Epithelial cell of esophagus (primary cell): ENCODE data around the gene YIPF5.

ENCODE experiments used
- DNase-seq: peaks from one replicate; pipeline ENCODE4 v3.0.0; 2010; ENCODE audit warnings: low read depth
- H3K4me3 ChIP-seq: 2 replicates; pipeline ENCODE4 v1.5.1; 2011; ENCODE audit warnings: mild to moderate bottlenecking, low read length, control low read depth
- TF ChIP-seq, protein P1 (sequence below): IDR thresholded peaks from 2 replicates; pipeline ENCODE4 v1.5.1; 2011; ENCODE audit warnings: low read depth, mild to moderate bottlenecking, low read length, control low read depth, inconsistent platforms; ENCODE audit not compliant: insufficient read depth; ENCODE audit errors: missing control alignments

The YIPF5 gene

DNA sequence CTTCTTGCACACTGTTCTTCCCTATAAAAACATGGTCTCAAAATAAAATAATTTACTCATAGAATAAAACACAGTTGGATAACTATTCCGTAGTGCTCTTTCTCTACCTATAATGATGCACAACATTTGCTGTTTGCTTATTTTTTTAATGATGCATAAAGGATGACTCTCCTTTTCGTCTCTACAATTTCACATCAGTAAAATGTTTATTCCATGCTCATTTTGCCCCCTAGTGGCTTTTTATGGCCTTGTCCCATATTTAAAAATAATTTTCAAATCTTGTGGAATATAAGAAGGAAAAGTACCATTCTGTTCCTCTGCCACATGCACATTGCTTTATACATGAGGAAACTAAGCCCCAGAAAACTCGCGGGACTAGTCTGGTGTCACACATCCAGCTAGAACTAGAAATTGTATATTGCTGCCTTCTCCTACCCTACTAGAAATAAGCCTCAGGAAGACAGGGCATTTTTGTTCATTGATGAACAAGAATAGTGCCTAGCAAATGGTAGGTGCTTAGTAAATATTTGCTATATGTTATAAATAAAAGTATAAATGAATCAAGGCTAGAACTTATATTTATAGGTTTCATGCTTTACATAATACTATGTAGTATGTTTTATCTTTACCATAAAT lies 12.9 kb upstream of the YIPF5 start:
- TF ChIP-seq, protein P1, sequence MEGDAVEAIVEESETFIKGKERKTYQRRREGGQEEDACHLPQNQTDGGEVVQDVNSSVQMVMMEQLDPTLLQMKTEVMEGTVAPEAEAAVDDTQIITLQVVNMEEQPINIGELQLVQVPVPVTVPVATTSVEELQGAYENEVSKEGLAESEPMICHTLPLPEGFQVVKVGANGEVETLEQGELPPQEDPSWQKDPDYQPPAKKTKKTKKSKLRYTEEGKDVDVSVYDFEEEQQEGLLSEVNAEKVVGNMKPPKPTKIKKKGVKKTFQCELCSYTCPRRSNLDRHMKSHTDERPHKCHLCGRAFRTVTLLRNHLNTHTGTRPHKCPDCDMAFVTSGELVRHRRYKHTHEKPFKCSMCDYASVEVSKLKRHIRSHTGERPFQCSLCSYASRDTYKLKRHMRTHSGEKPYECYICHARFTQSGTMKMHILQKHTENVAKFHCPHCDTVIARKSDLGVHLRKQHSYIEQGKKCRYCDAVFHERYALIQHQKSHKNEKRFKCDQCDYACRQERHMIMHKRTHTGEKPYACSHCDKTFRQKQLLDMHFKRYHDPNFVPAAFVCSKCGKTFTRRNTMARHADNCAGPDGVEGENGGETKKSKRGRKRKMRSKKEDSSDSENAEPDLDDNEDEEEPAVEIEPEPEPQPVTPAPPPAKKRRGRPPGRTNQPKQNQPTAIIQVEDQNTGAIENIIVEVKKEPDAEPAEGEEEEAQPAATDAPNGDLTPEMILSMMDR: peak; percentile 60
- H3K4me3 ChIP-seq: no peak overlapping the region
- peak; percentile 54 for DNase-seq

DNA sequence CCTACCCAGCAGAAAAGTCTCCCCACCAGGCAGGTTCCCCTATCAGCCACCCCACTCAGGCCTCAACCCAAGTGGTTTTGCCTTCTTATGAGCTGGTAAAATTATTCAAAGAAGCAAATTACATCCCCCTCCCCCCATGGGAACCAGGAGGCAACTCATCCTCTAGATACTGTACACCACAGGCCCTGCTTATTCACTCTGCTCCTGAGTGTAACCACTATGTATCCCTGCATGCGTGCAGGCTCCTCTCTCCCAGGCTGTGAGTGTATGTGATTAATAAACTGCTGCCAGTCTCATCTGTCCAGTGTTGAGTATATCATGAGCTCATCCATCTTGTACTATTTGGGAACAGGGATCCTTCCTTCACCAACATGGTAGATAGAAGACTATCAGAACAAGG lies 8.8 kb upstream of the YIPF5 start:
- no peak for DNase-seq
- TF ChIP-seq, protein P1: no peak
- H3K4me3 ChIP-seq: no peak overlapping the region

GRCh38 chr5:144177548-144177947 lies 7.1 kb upstream of the YIPF5 start:
- TF ChIP-seq, protein P1: no peak
- DNase-seq: no peak
- H3K4me3 ChIP-seq: no peak overlapping the region

GRCh38 chr5:144173766-144174165 lies 3.3 kb upstream of the YIPF5 start:
- H3K4me3 ChIP-seq: no peak overlapping the region
- no peak for DNase-seq
- TF ChIP-seq, protein P1: no peak

DNA sequence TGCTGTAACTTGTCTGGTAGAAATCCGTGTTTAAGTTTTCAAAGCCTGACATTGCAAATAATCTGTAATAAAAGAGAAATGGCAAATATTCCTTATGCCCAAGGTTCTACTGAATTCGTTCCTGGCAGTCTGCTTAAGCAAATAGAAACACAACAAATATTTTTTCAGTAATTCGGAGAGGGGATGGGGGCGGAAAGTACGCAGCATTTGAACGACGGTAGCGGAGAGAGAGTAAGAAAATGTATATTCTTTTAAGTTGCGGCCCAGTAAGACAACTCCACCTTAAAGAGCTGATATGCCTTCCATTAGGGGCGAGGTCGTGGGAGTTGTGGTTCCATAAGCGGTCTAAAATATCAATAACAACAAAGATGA lies 569 bp downstream of the YIPF5 start:
- DNase-seq: peak; percentile 5
- H3K4me3 ChIP-seq: peak overlapping the region; percentile 92
- TF ChIP-seq, protein P1: no peak

DNA sequence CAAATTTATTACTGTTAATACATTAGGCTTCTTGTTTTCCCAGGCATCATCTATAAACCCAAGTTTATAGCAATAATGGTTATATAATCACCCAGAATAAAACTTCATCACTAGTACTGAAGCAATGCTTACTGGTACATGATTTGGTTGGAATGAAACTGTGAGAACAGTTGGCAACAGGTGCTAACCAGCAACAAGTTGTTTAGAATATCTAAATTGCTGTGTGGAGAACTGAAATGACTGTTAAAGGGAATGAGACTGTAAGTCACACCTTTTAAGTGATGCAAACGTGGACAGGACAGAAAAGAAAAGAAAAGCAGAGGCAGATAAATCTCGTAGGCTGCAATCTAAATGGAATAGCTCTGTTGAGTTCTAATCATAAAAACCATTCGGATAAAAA lies 2.5 kb downstream of the YIPF5 start:
- no peak for DNase-seq
- TF ChIP-seq, protein P1: no peak
- no peak overlapping the region for H3K4me3 ChIP-seq

- TF ChIP-seq, protein P1: no peak
- H3K4me3 ChIP-seq: no peak overlapping the region
- peak; percentile 74 for DNase-seq
Observed at GRCh38 chr5:144166696-144167095, 3.8 kb downstream of the YIPF5 start.
